ENCODE measurements around the gene MAPKAPK3.

Gene MAPKAPK3

GRCh38 chr3:50637945-50638344, 21.0 kb downstream of the MAPKAPK3 start:
- TF ChIP-seq CTCF (IDR thresholded peaks at IDR 0.05; ENCODE audit: control extremely low read depth, extremely low read depth, low read depth, missing control alignments), result no peak
- DNase-seq (ENCODE audit: extremely low spot score), result no peak
- ChIA-PET POLR2A (no interaction called here), CTCF (interaction anchor here (1.0 to 1.4 kb wide), 2 partner anchors 15 to 22 kb away, joined by 3 to 5 read pairs; no protein-coding TSS in a partner anchor)

GRCh38 chr3:50639055-50639494, 22.1 kb downstream of the MAPKAPK3 start:
- POLR2A ChIA-PET, result no interaction called here
- CTCF ChIA-PET, result interaction anchor here (1.0 to 1.4 kb wide), 2 partner anchors 14 to 23 kb away, joined by 3 to 5 read pairs; no protein-coding TSS in a partner anchor
- no peak for TF ChIP-seq CTCF (IDR thresholded peaks at IDR 0.05; ENCODE audit: control extremely low read depth, extremely low read depth, low read depth, missing control alignments)
- no peak for DNase-seq (ENCODE audit: extremely low spot score)

- POLR2A ChIA-PET, result no interaction called here
- TF ChIP-seq CTCF (IDR thresholded peaks at IDR 0.05; ENCODE audit: control extremely low read depth, extremely low read depth, low read depth, missing control alignments), result no peak
- CTCF ChIA-PET, result interaction anchor here (2.0 kb wide), 1 partner anchor 27 kb away, joined by 10 read pairs; no protein-coding TSS in a partner anchor
- DNase-seq (ENCODE audit: extremely low spot score), result no peak
These were observed 25.4 kb downstream of the MAPKAPK3 start for GRCh38 chr3:50642382-50642781.

- CTCF ChIA-PET, result interaction anchor here (1.8 to 2.0 kb wide), 2 partner anchors 9 to 17 kb away, joined by 4 to 11 read pairs; no protein-coding TSS in a partner anchor
- no peak for DNase-seq (ENCODE audit: extremely low spot score)
- POLR2A ChIA-PET, result no interaction called here
- no peak for TF ChIP-seq CTCF (IDR thresholded peaks at IDR 0.05; ENCODE audit: control extremely low read depth, extremely low read depth, low read depth, missing control alignments)
These were observed 27.6 kb downstream of the MAPKAPK3 start for GRCh38 chr3:50644561-50644960.

GRCh38 chr3:50645378-50645777, 28.4 kb downstream of the MAPKAPK3 start:
- no peak for DNase-seq (ENCODE audit: extremely low spot score)
- no peak for TF ChIP-seq CTCF (IDR thresholded peaks at IDR 0.05; ENCODE audit: control extremely low read depth, extremely low read depth, low read depth, missing control alignments)
- CTCF ChIA-PET, result interaction anchor here (0.8 to 10.8 kb wide), 3 partner anchors 8 to 1037 kb away, joined by 3 to 240 read pairs (median 11); partner anchors contain the start of genes CISH and MAPKAPK3
- POLR2A ChIA-PET, result no interaction called here

- no peak for DNase-seq (ENCODE audit: extremely low spot score)
- POLR2A ChIA-PET, result no interaction called here
- CTCF ChIA-PET, result interaction anchor here (10.8 kb wide), 1 partner anchor 34 kb away, joined by 240 read pairs; the partner anchor contains the start of genes CISH and MAPKAPK3
- no peak for TF ChIP-seq CTCF (IDR thresholded peaks at IDR 0.05; ENCODE audit: control extremely low read depth, extremely low read depth, low read depth, missing control alignments)
These were observed 31.4 kb downstream of the MAPKAPK3 start for GRCh38 chr3:50648313-50648712.
